H1 (cell line): ENCODE results near the gene CDT1. TPM values are rescaled to one million over a fixed set of nuclear protein-coding genes. Genes with fewer than 3 reads are reported as not detected.
A peak's percentile ranks its signal among the peaks of the same experiment; 100 is the strongest.

ENCODE experiments used
- CREB1 ChIP-seq: IDR thresholded peaks from 2 replicates; pipeline ENCODE4 v1.6.1; 2012; ENCODE audit warnings: inconsistent platforms
- EGR1 ChIP-seq: IDR thresholded peaks from 2 replicates; pipeline ENCODE4 v1.6.1; 2011; ENCODE audit warnings: low read depth, low read length, borderline replicate concordance
- GTF2F1 ChIP-seq: IDR thresholded peaks from 2 replicates; pipeline ENCODE4 v1.6.1; 2012; ENCODE audit warnings: low read depth, low read length, improper control_type of control experiment, borderline replicate concordance
- KDM4A ChIP-seq: IDR thresholded peaks from one replicate; pipeline ENCODE4 v1.7.1; 2012; ENCODE audit warnings: low read depth, mild to moderate bottlenecking, moderate library complexity, low read length, inconsistent platforms; ENCODE audit not compliant: severe bottlenecking
- POLR2AphosphoS5 ChIP-seq: IDR thresholded peaks from 2 replicates; pipeline ENCODE4 v1.6.1; 2011; ENCODE audit warnings: low read depth, low read length
- RBBP5 ChIP-seq: IDR thresholded peaks from 2 replicates; pipeline ENCODE4 v1.7.1; 2012; ENCODE audit warnings: low read depth, mild to moderate bottlenecking, inconsistent platforms, low read length, moderate library complexity, borderline replicate concordance
- RFX5 ChIP-seq: IDR thresholded peaks from 2 replicates; pipeline ENCODE4 v1.6.1; 2011; ENCODE audit warnings: low read depth, low read length, improper control_type of control experiment, borderline replicate concordance
- SAP30 ChIP-seq: fragments of 300-600 bp; sonication (generic); IDR thresholded peaks from 2 replicates; pipeline ENCODE4 v1.7.1; 2012; ENCODE audit warnings: low read length, moderate library complexity, mild to moderate bottlenecking, inconsistent platforms; ENCODE audit not compliant: insufficient read depth, insufficient replicate concordance
- SP1 ChIP-seq: IDR thresholded peaks from 2 replicates; pipeline ENCODE4 v1.6.1; 2011; ENCODE audit warnings: low read depth, low read length
- SP4 ChIP-seq: IDR thresholded peaks from 2 replicates; pipeline ENCODE4 v1.6.1; 2012; ENCODE audit warnings: low read length, inconsistent platforms
- TEAD4 ChIP-seq: IDR thresholded peaks from 2 replicates; pipeline ENCODE4 v1.6.1; 2012; ENCODE audit warnings: low read depth, low read length, inconsistent platforms, mixed read lengths
- polyA plus RNA-seq, 7 experiments: library from polyadenylated mRNA; depleted of rRNA in 3 of 7; stranded (reverse) in 5 of 7; unstranded in 2 of 7; fragments of >200 nt in 5 of 7; fragments of 200-250 nt in 2 of 7; gene quantifications; 1 replicate in 5 of 7; 2 replicates in 1 of 7; 4 replicates in 1 of 7; pipeline versions ENCODE4 v1.2.1 to v1.2.3, GENCODE V29; 2011 to 2013; ENCODE audit warnings: missing spikeins in 2 of 7, mixed read lengths in 2 of 7
- total RNA-seq: library from RNA; stranded (reverse); fragmentation: NEBNext Ultra II Directional; extraction: Animal tissue kit (Norgen Biotek cat#: 25700); gene quantifications from 2 replicates; pipeline ENCODE4 v1.2.1, GENCODE V29; 2021
- TF ChIP-seq, protein P1 (sequence below), 3 experiments: IDR thresholded peaks; 1 replicate in 2 of 3; 2 replicates in 1 of 3; pipeline versions ENCODE4 v1.5.1 to v1.6.1; 2011; ENCODE audit warnings: low read length in 3 of 3, mild to moderate bottlenecking in 3 of 3, inconsistent platforms in 2 of 3, low read depth in 1 of 3, moderate library complexity in 1 of 3; ENCODE audit not compliant: insufficient read depth in 1 of 3; ENCODE audit errors: control extremely low read depth in 1 of 3
- TF ChIP-seq, protein P2 (sequence below): IDR thresholded peaks from 2 replicates; pipeline ENCODE4 v1.6.1; 2011; ENCODE audit warnings: low read depth, mild to moderate bottlenecking, low read length; ENCODE audit not compliant: insufficient read depth

CDT1 gene
- total and polyA plus RNA-seq, 2 of the 8 experiments (the other 6 are each of a cell fraction or from before 2014, with no cell fraction given): 76.7 to 95.4 TPM

DNA sequence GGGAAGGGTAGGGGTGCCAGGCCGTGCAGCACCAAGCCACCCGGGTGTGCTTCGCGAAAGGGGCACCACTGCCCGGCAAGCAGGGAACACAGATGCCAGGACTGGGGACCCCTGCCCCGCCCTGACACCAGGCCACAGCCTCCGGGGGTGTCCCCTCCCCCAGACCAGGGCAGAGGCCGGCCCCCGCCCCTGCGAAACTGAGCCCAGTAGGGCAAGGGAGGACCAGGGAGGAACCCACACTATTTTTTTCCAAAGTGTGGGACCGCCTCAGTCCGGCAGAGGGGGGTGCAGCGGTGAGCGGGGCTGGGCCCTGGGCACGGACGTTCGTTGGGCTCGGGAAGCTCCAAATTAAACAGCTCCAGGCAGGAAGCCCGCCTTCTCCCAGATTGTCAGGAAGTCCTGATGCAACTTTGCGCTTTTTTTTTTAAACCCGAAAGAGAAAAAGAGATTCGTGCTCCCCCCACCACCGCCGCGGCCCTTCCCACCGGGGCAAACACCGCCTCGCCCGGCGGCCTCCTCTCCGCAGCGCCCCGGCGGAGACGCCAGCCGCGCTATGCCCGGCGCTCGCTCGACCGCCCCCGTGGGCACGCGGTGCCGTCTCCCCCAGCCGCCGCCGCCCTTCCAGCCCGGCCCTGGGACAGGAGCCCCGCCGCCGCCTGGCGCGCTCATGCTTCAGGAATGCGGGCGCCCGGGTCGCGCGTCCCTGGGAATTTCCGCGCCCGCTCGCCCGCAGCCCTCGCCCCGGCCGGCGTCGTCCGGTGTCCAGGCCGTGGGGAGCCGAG, 19.3 kb upstream of the CDT1 start (continued):
- no peak for TF ChIP-seq SP4
- TF ChIP-seq GTF2F1: no peak
- no peak for TF ChIP-seq SAP30
- TF ChIP-seq SP1: no peak
- TF ChIP-seq, protein P1, sequence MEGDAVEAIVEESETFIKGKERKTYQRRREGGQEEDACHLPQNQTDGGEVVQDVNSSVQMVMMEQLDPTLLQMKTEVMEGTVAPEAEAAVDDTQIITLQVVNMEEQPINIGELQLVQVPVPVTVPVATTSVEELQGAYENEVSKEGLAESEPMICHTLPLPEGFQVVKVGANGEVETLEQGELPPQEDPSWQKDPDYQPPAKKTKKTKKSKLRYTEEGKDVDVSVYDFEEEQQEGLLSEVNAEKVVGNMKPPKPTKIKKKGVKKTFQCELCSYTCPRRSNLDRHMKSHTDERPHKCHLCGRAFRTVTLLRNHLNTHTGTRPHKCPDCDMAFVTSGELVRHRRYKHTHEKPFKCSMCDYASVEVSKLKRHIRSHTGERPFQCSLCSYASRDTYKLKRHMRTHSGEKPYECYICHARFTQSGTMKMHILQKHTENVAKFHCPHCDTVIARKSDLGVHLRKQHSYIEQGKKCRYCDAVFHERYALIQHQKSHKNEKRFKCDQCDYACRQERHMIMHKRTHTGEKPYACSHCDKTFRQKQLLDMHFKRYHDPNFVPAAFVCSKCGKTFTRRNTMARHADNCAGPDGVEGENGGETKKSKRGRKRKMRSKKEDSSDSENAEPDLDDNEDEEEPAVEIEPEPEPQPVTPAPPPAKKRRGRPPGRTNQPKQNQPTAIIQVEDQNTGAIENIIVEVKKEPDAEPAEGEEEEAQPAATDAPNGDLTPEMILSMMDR (IDR thresholded peaks at IDR 0.05; ENCODE audit: control extremely low read depth in 1 of 3, insufficient read depth in 1 of 3, low read depth in 1 of 3, low read length in 3 of 3): peak; percentile 47 to 61 (median 48)
- no peak for TF ChIP-seq CREB1
- no peak for TF ChIP-seq POLR2AphosphoS5
- TF ChIP-seq RFX5: no peak
- no peak for TF ChIP-seq RBBP5
- TF ChIP-seq, protein P2, sequence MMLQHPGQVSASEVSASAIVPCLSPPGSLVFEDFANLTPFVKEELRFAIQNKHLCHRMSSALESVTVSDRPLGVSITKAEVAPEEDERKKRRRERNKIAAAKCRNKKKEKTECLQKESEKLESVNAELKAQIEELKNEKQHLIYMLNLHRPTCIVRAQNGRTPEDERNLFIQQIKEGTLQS: no peak
- peak; percentile 47; the same call in 1 of the 2 replicates for TF ChIP-seq TEAD4
- TF ChIP-seq EGR1: no peak
- TF ChIP-seq KDM4A: peak; percentile 25
